ENCODE measurements around the gene ZSCAN2. TPM values are rescaled to one million over a fixed set of nuclear protein-coding genes. Genes with fewer than 3 reads are reported as not detected.

ZSCAN2 gene
- total and polyA plus RNA-seq, 2 of the 4 experiments (the other 2 are of a cell fraction), result 10.4 to 18.3 TPM

- no peaks in the 10 kb centered on the region for H4K20me1 ChIP-seq (ENCODE audit: insufficient read depth, low read length)
- no peak overlapping the region for H2AK9ac ChIP-seq (replicated peaks; ENCODE audit: low read depth, low read length, poor library complexity)
- no peak overlapping the region for H2BK5ac ChIP-seq (ENCODE audit: low read depth, low read length, poor library complexity, severe bottlenecking)
- TF ChIP-seq MAZ (IDR thresholded peaks at IDR 0.05; ENCODE audit: borderline replicate concordance, low read depth, low read length) (no peak), BHLHE40 (IDR thresholded peaks at IDR 0.05; ENCODE audit: low read depth, low read length) (no peak), RFX5 (IDR thresholded peaks at IDR 0.05; ENCODE audit: low read depth, low read length) (no peak), CEBPB (IDR thresholded peaks at IDR 0.05; ENCODE audit: low read depth, low read length) (no peak), CHD1 (IDR thresholded peaks at IDR 0.05; ENCODE audit: low read depth, low read length) (no peak), NFE2L2 (IDR thresholded peaks at IDR 0.05; ENCODE audit: low read depth, low read length) (no peak), MAFK (IDR thresholded peaks at IDR 0.05; ENCODE audit: low read depth, low read length) (no peak), MXI1 (IDR thresholded peaks at IDR 0.05; ENCODE audit: borderline replicate concordance, low read depth, low read length) (no peak), RAD21 (IDR thresholded peaks at IDR 0.05; ENCODE audit: low read length) (no peak), SMC3 (IDR thresholded peaks at IDR 0.05; ENCODE audit: low read depth, low read length) (no peak), USF2 (IDR thresholded peaks at IDR 0.05; ENCODE audit: low read depth, low read length) (no peak), FOS (IDR thresholded peaks at IDR 0.05; ENCODE audit: low read depth, low read length) (no peak), RCOR1 (IDR thresholded peaks at IDR 0.05; ENCODE audit: insufficient replicate concordance, low read length) (no peak), POLR2A (IDR thresholded peaks at IDR 0.05; ENCODE audit: low read depth, low read length) (no peak)
- TF ChIP-seq, protein P1, sequence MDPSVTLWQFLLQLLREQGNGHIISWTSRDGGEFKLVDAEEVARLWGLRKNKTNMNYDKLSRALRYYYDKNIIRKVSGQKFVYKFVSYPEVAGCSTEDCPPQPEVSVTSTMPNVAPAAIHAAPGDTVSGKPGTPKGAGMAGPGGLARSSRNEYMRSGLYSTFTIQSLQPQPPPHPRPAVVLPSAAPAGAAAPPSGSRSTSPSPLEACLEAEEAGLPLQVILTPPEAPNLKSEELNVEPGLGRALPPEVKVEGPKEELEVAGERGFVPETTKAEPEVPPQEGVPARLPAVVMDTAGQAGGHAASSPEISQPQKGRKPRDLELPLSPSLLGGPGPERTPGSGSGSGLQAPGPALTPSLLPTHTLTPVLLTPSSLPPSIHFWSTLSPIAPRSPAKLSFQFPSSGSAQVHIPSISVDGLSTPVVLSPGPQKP (IDR thresholded peaks at IDR 0.05; ENCODE audit: borderline replicate concordance, low read depth, low read length), result no peak
- TF ChIP-seq, protein P2, sequence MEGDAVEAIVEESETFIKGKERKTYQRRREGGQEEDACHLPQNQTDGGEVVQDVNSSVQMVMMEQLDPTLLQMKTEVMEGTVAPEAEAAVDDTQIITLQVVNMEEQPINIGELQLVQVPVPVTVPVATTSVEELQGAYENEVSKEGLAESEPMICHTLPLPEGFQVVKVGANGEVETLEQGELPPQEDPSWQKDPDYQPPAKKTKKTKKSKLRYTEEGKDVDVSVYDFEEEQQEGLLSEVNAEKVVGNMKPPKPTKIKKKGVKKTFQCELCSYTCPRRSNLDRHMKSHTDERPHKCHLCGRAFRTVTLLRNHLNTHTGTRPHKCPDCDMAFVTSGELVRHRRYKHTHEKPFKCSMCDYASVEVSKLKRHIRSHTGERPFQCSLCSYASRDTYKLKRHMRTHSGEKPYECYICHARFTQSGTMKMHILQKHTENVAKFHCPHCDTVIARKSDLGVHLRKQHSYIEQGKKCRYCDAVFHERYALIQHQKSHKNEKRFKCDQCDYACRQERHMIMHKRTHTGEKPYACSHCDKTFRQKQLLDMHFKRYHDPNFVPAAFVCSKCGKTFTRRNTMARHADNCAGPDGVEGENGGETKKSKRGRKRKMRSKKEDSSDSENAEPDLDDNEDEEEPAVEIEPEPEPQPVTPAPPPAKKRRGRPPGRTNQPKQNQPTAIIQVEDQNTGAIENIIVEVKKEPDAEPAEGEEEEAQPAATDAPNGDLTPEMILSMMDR (conservative IDR thresholded peaks at IDR 0.05; ENCODE audit: low read depth, low read length), result no peak
- H3K9me3 ChIP-seq (ENCODE audit: control insufficient read depth, insufficient read depth, low read length), result no peaks in the 10 kb centered on the region
- no peak overlapping the region for H2BK20ac ChIP-seq (ENCODE audit: low read depth, low read length)
- no peak overlapping the region for H3K4ac ChIP-seq (ENCODE audit: low read depth, low read length)
- H3K4me2 ChIP-seq (ENCODE audit: low read depth, low read length), result no peak overlapping the region
- BruUV-seq (replicated peaks), result no TSS peak
- H4K91ac ChIP-seq (ENCODE audit: insufficient read depth, low read depth, low read length), result no peak overlapping the region
- no peak overlapping the region for H3K14ac ChIP-seq (replicated peaks; ENCODE audit: low read depth, low read length)
- no peak overlapping the region for H2BK15ac ChIP-seq (ENCODE audit: low read depth, low read length)
- H3K9me1 ChIP-seq (ENCODE audit: insufficient read depth, low read length), result no peaks in the 10 kb centered on the region
- WGBS, 2 experiments (ENCODE audit: extremely low coverage in 2 of 2, insufficient read length in 1 of 2), result 86% methylated on average over 2 of the region's 4 CpGs; no CpG with 5 or more reads in 1 of the 2 experiments
- POLR2A ChIA-PET (ENCODE audit: unreplicated experiment), result no interaction called here
- in situ Hi-C loops (cut with MboI; ENCODE audit: low sequenced_read_pairs) (no loop called here), intact Hi-C loops (cut with micrococcal nuclease) (no loop called here), dilution Hi-C loops (cut with HindIII; ENCODE audit: low sequenced_read_pairs, unreplicated experiment) (no loop called here)
- H3K79me1 ChIP-seq (ENCODE audit: low read depth in 1 of 2, low read length in 2 of 2), result peaks cover 8 to 16% of the 10 kb centered on the region in 2 experiments
- no peak overlapping the region for H2AFZ ChIP-seq (replicated peaks; ENCODE audit: low read length, poor library complexity)
- no peak overlapping the region for H2BK120ac ChIP-seq (ENCODE audit: low read depth, low read length)
- H2AK5ac ChIP-seq (ENCODE audit: low read depth, low read length), result no peak overlapping the region
- H3K4me3 ChIP-seq (ENCODE audit: insufficient read depth, low read depth, low read length), result no peak overlapping the region
- CTCF ChIA-PET, result interaction anchor here (0.6 kb wide), 1 partner anchor 365 kb away, joined by 7 read pairs; no protein-coding TSS in a partner anchor
- H3K4me1 ChIP-seq (ENCODE audit: control insufficient read depth, insufficient read depth, low read length), result no peaks in the 10 kb centered on the region
- H3K27me3 ChIP-seq (ENCODE audit: control insufficient read depth, insufficient read depth, low read length), result no peaks in the 10 kb centered on the region
- ATAC-seq (ENCODE audit: low read depth) (no peak), DNase-seq (no peak)
- H3K9ac ChIP-seq (ENCODE audit: low read depth, low read length), result no peak overlapping the region
- H3K18ac ChIP-seq (ENCODE audit: low read depth, low read length), result no peak overlapping the region
- no peaks in the 10 kb centered on the region for H3K36me3 ChIP-seq (ENCODE audit: control insufficient read depth, insufficient read depth, low read length)
- no peak overlapping the region for H3K56ac ChIP-seq (ENCODE audit: extremely low read depth, insufficient read depth, low read length)
- no peak overlapping the region for H4K8ac ChIP-seq (ENCODE audit: low read depth in 2 of 2, low read length in 2 of 2)
- no peak overlapping the region for H3K23ac ChIP-seq (ENCODE audit: low read depth, low read length)
- no peak overlapping the region for H3K27ac ChIP-seq (ENCODE audit: insufficient read depth, low read length)
- no peak overlapping the region for H4K5ac ChIP-seq (ENCODE audit: low read depth, low read length)
These were observed 28.6 kb upstream of the ZSCAN2 start for GRCh38 chr15:84572231-84572630.

Data from IMR-90 (cell line).